ENCODE results near the gene PAPLN.

PAPLN gene

DNA sequence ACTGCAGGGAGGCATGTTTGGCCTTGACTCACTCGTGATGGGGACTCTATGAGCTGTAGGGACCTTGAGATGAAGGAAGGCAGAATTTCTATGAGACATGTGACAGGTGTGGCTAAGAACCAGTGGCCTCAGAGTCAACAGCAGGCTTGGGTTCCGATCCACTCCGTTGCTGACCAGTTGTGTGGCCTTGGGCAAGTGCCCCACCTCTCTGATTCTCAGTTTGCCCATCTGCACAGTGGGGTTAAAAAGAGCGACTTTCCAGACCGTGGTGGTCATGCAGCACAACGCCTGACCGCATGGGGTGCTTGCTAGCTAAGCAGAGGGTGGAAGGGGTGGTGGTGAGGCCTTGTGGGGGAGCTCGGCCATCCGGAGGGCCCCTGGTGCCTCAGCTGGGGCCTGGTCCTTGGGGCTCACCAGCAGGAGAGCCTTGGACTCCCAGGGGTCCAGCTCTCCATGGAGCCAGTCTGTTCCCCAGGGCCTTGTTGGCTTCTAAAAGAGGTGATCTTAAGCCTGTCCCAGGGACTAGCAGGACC lies 18.5 kb downstream of the PAPLN start:
- TF ChIP-seq REST (IDR thresholded peaks at IDR 0.05; ENCODE audit: insufficient replicate concordance, low read depth) (no peak), POLR2AphosphoS5 (IDR thresholded peaks at IDR 0.05; ENCODE audit: low read depth) (no peak), SPI1 (IDR thresholded peaks at IDR 0.05; ENCODE audit: borderline replicate concordance, low read depth) (no peak), GABPA (IDR thresholded peaks at IDR 0.05; ENCODE audit: low read depth) (no peak)
- TF ChIP-seq, protein P1, sequence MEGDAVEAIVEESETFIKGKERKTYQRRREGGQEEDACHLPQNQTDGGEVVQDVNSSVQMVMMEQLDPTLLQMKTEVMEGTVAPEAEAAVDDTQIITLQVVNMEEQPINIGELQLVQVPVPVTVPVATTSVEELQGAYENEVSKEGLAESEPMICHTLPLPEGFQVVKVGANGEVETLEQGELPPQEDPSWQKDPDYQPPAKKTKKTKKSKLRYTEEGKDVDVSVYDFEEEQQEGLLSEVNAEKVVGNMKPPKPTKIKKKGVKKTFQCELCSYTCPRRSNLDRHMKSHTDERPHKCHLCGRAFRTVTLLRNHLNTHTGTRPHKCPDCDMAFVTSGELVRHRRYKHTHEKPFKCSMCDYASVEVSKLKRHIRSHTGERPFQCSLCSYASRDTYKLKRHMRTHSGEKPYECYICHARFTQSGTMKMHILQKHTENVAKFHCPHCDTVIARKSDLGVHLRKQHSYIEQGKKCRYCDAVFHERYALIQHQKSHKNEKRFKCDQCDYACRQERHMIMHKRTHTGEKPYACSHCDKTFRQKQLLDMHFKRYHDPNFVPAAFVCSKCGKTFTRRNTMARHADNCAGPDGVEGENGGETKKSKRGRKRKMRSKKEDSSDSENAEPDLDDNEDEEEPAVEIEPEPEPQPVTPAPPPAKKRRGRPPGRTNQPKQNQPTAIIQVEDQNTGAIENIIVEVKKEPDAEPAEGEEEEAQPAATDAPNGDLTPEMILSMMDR (IDR thresholded peaks at IDR 0.05; ENCODE audit: insufficient read depth, low read length), result no peak

GRCh38 chr14:73258076-73258475 lies 20.8 kb downstream of the PAPLN start:
- DNase-seq (ENCODE audit: low read depth in 1 of 2, low spot score in 1 of 2), result no peak
- Histone ChIP-seq H3K27me3 (ENCODE audit: insufficient read depth, poor library complexity, severe bottlenecking) (no peaks in the 10 kb centered on the region), H3K27ac (replicated peaks) (no peak overlapping the region), H3K4me3 (replicated peaks; ENCODE audit: insufficient read depth, low read length) (no peak overlapping the region)
- TF ChIP-seq REST (IDR thresholded peaks at IDR 0.05; ENCODE audit: insufficient replicate concordance, low read depth) (no peak), GABPA (IDR thresholded peaks at IDR 0.05; ENCODE audit: low read depth) (no peak), POLR2AphosphoS5 (IDR thresholded peaks at IDR 0.05; ENCODE audit: low read depth) (no peak)

More for the DNA sequence above, 18.5 kb downstream of the PAPLN start:
- no peak for DNase-seq (ENCODE audit: low read depth in 1 of 2, low spot score in 1 of 2)
- Histone ChIP-seq H3K4me3 (replicated peaks; ENCODE audit: insufficient read depth, low read length) (no peak overlapping the region), H3K27ac (replicated peaks) (no peak overlapping the region), H3K27me3 (ENCODE audit: insufficient read depth, poor library complexity, severe bottlenecking) (no peaks in the 10 kb centered on the region)

DNA sequence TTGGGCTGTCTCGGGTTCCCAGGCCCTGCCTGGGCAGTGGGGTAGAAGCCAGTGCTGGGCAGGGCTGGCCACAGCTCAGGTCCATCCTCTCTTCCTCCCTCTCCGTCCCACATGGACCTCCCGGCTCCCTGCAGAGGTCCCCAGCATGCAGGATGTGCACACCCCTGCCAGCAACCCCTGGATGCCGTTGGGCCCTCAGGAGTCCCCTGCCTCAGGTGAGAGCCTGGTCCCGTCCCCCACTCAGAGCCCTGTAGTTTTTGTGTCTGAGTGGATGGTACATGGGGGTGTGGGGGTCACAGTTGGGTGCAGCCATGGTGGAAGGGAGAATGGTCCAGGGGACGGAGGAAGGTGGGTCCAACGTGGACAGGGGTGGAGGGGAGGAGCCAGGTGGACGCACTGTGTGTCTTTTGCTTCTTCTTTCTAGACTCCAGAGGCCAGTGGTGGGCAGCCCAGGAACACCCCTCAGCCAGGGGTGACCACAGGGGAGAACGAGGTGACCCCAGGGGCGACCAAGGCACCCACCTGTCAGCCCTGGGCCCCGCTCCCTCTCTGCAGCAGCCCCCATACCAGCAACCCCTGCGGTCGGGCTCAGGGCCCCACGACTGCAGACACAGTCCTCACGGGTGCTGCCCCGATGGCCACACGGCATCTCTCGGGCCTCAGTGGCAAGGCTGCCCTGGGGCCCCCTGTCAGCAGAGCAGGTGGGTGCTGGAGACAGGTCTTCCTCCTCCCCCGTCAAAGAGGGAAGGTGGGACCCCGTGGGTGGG lies 21.7 kb downstream of the PAPLN start:
- Histone ChIP-seq H3K4me3 (replicated peaks; ENCODE audit: insufficient read depth, low read length) (no peak overlapping the region), H3K27me3 (ENCODE audit: insufficient read depth, poor library complexity, severe bottlenecking) (no peaks in the 10 kb centered on the region), H3K27ac (replicated peaks) (no peak overlapping the region)
- DNase-seq (ENCODE audit: low read depth in 1 of 2, low spot score in 1 of 2), result no peak
- TF ChIP-seq GABPA (IDR thresholded peaks at IDR 0.05; ENCODE audit: low read depth) (no peak), POLR2AphosphoS5 (IDR thresholded peaks at IDR 0.05; ENCODE audit: low read depth) (no peak), REST (IDR thresholded peaks at IDR 0.05; ENCODE audit: insufficient replicate concordance, low read depth) (no peak), SPI1 (IDR thresholded peaks at IDR 0.05; ENCODE audit: borderline replicate concordance, low read depth) (no peak)
- TF ChIP-seq, protein P1 (IDR thresholded peaks at IDR 0.05; ENCODE audit: insufficient read depth, low read length), result no peak

All from HL-60 (cell line).